GM12878 (cell line): ENCODE results near the gene BICDL2. TPM values are rescaled to one million over a fixed set of nuclear protein-coding genes. Genes with fewer than 3 reads are reported as not detected.

Experiments used
- ATAC-seq: fragments of 200-7000 bp; cut with Tn5 transposase; 3 replicates; pipeline ENCODE4 v1.9.1; 2020; ENCODE audit warnings: mild to moderate bottlenecking, moderate library complexity
- BruUV-seq: library from RNA; stranded (reverse); fragments of 400-500 nt; replicated peaks from 2 replicates; lab custom pipeline; 2021; lab: Mats Ljungman, UMichigan
- CTCF ChIA-PET: fragments of 300-600 bp; sonication (Branson Sonifier 250); formaldehyde crosslinking; extraction: SDS; loops from one replicate; lab custom pipeline; 2021; ENCODE audit warnings: inconsistent platforms; lab: Yijun Ruan, JAX
- POLR2A ChIA-PET: fragments of 350-600 bp; formaldehyde crosslinking; extraction: SDS; loops from one replicate; lab custom pipeline; 2021; ENCODE audit warnings: inconsistent platforms; lab: Charles Lee
- RAD21 ChIA-PET: fragments of 300-600 bp; sonication (Branson Sonifier 250); formaldehyde crosslinking; loops from one replicate; lab custom pipeline; 2023; ENCODE audit warnings: antibody characterized with exemption; ENCODE audit not compliant: unreplicated experiment; lab: Charles Lee
- SMC1A ChIA-PET: fragments of 300-600 bp; sonication (Branson Sonifier 250); formaldehyde crosslinking; loops from one replicate; lab custom pipeline; 2023; ENCODE audit not compliant: unreplicated experiment, uncharacterized antibody; lab: Charles Lee
- DNase-seq: peaks from one replicate; pipeline ENCODE4 v3.0.0-alpha.2; 2011; ENCODE audit warnings: low read depth, low spot score
- FAIRE-seq: peaks from 3 replicates; lab custom pipeline; 2011; peaks lifted over from hg19 to GRCh38; lab: Jason Lieb, UNC
- H2AFZ ChIP-seq: 2 replicates; pipeline ENCODE4 v1.6.0; 2011; ENCODE audit warnings: low read depth, low read length, control low read depth; ENCODE audit not compliant: control insufficient read depth
- H3K27ac ChIP-seq: 2 replicates; pipeline ENCODE4 v1.5.1; 2011; ENCODE audit warnings: control low read depth; ENCODE audit not compliant: control insufficient read depth, insufficient read depth
- H3K27me3 ChIP-seq, 2 experiments: replicated peaks in 1 of 2; 2 replicates each; pipeline versions ENCODE4 v1.6.0 to v1.6.1; 2011; ENCODE audit warnings: low read length in 1 of 2; ENCODE audit not compliant: control insufficient read depth in 2 of 2, insufficient read depth in 2 of 2
- H3K36me3 ChIP-seq, 2 experiments: 2 replicates each; pipeline ENCODE4 v1.5.1; 2011; ENCODE audit warnings: low read length in 1 of 2; ENCODE audit not compliant: control insufficient read depth in 2 of 2, insufficient read depth in 2 of 2
- H3K4me1 ChIP-seq: 2 replicates; pipeline ENCODE4 v1.6.1; 2011; ENCODE audit warnings: mild to moderate bottlenecking, low read length, moderate library complexity, mixed read lengths; ENCODE audit not compliant: control insufficient read depth, insufficient read depth
- H3K4me2 ChIP-seq: 2 replicates; pipeline ENCODE4 v1.6.0; 2011; ENCODE audit warnings: control low read depth; ENCODE audit not compliant: control insufficient read depth, insufficient read depth
- H3K4me3 ChIP-seq: fragments of 200-600 bp; sonication (generic); 2 replicates; pipeline ENCODE4 v1.5.1; 2016
- H3K79me2 ChIP-seq: 2 replicates; pipeline ENCODE4 v1.6.0; 2011; ENCODE audit warnings: low read length; ENCODE audit not compliant: control insufficient read depth, insufficient read depth
- H3K9ac ChIP-seq: 2 replicates; pipeline ENCODE4 v1.8.0; 2011; ENCODE audit warnings: low read length, control low read depth, mixed read lengths; ENCODE audit not compliant: control insufficient read depth, insufficient read depth
- H3K9me3 ChIP-seq: replicated peaks from 3 replicates; pipeline ENCODE4 v1.5.1; 2011; ENCODE audit warnings: mild to moderate bottlenecking, low read length; ENCODE audit not compliant: control insufficient read depth, insufficient read depth
- H4K20me1 ChIP-seq: 2 replicates; pipeline ENCODE4 v1.6.0; 2011; ENCODE audit not compliant: control insufficient read depth, insufficient read depth
- GABPA ChIP-seq: IDR thresholded peaks from 2 replicates; pipeline ENCODE4 v1.6.1; 2014; ENCODE audit warnings: antibody characterized with exemption, low read depth, mild to moderate bottlenecking, inconsistent platforms
- TCF7 ChIP-seq: IDR thresholded peaks from 2 replicates; pipeline ENCODE4 v1.6.1; 2014; ENCODE audit warnings: antibody characterized with exemption, borderline replicate concordance
- WGBS: methylation state at CpG from one replicate; pipeline ENCODE4 v1.1.6; 2016; ENCODE audit warnings: low lambda C conversion rate; ENCODE audit not compliant: insufficient replicate concordance, insufficient coverage; ENCODE audit errors: missing lambda C conversion rate; 5-methylcytosine and 5-hydroxymethylcytosine counted together
- in situ Hi-C: fragments of 300-500 bp; cut with MboI; formaldehyde crosslinking; loops from 9 replicates; pipeline ENCODE4 v1.14.3; 2018; ENCODE audit warnings: mixed read lengths
- intact Hi-C: fragments of 100-400 bp; cut with micrococcal nuclease; formaldehyde crosslinking; loops from one replicate; pipeline ENCODE4 v1.14.2; 2022; ENCODE audit not compliant: unreplicated experiment
- polyA plus RNA-seq, 11 experiments: library from polyadenylated mRNA; depleted of rRNA in 4 of 11; unstranded in 6 of 11; stranded (reverse) in 5 of 11; fragments of >200 nt; fragmentation: Nextera tagmentation in 4 of 11; fragmentation: Illumina TruSeq in 1 of 11; extraction: Ambion mirVana in 4 of 11; extraction: Trizol in 1 of 11; gene quantifications; 1 replicate in 1 of 11; 2 replicates in 10 of 11; pipeline versions ENCODE4 v1.2.1 to v1.2.3, GENCODE V29; 2011 to 2016; ENCODE audit warnings: inconsistent platforms in 2 of 11, missing spikeins in 2 of 11, low read depth in 1 of 11
- small RNA-seq: library from RNA; depleted of rRNA; stranded (forward); fragments of <200 nt; gene quantifications from one replicate; pipeline ENCODE3, GENCODE V24; 2014
- total RNA-seq, 4 experiments: library from RNA; depleted of rRNA in 3 of 4; stranded (reverse); fragments of >200 nt in 3 of 4; fragmentation: Illumina TruSeq in 1 of 4; extraction: Trizol in 1 of 4; gene quantifications; 2 replicates each; pipeline versions ENCODE4 v1.2.1 to v1.2.3, GENCODE V29; 2013 to 2021
- TF ChIP-seq, protein P1 (sequence below): fragments of 450-650 bp; IDR thresholded peaks from 2 replicates; pipeline ENCODE4 v1.6.1; 2016; ENCODE audit warnings: mild to moderate bottlenecking
- TF ChIP-seq, protein P2 (sequence below): IDR thresholded peaks from 2 replicates; pipeline ENCODE4 v1.6.1; 2011; ENCODE audit warnings: mild to moderate bottlenecking, low read depth, low read length, moderate library complexity; ENCODE audit not compliant: insufficient replicate concordance

BICDL2 gene
- total and polyA plus RNA-seq, 10 of the 15 experiments (the other 5 are each of a cell fraction or from before 2014, with no cell fraction given), result not detected

DNA sequence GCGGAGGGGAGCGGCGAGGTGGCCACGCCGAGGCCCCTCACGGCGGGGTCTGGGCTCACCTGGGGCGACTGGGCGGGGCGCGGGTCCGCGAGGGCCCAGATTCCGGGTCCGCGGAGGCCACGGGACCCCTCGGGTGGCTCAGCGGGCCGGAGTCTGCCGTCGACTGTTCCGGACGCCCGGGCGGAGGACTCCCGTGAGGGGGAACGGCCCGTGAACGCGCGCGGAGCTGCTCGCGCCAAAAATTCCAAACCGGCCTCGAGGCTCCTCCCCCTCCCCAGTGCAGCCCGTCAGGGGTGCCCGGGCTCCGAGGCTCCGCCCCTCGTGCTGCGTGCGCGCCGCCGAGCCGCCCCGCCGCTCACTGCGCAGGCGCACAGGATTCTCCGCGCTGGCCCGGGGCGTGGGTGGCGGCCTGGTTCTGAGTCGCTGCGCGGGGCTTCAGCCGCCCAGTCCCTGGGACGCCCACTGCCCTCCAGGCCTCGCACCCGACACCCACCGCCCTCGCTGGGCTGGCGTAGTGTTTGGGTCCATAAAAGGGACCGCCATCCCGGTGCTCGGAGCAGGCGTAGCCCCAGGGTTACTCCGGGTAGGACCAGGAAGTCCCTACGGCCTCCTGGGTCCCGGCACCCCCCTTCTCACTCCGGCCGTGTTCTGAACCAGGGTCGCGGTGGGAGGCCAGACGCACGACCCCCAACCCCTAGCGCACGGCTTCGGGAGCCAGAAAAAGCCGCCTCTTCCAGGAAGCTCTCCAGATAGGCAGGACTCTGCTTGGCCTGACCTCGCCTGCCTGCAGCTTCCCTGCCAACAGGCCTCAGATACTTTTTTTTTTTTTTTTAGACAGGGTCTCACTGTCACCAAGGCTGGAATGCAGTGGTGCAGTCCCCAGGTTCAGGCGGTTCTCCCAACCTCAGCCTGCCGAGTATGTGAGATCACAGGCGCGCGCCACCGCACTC, 56.2 kb downstream of the BICDL2 start, which contains the start of gene PKMYT1 (continued):
- no peak for TF ChIP-seq TCF7

DNA sequence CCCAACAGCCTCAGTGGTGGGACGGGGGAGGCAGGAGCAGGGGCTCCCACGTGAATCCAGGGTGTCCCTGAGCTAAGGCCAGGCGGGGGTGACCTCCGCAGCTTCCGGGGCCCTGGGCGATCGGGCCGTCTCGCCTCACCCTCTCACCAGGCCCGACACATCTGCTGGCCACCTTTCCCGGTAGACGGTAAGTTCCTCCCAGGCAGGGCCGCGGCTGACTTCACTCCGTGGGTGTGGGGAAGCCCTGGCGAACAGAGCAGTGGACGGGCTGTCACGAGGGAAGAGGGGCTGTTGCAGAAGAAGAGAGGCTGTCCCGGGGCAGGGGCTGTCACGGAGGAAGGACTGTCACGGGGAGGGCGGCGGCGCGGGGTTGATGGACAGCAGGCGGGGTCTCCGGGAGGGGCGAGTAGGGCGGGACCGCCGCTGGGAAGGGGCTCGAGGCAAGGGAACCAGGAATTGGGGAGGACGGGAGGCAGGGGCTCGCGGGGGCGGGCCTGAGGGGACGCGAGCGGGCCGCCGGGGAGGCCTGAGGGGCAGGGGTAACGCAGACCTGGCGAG, 57.0 kb downstream of the BICDL2 start:
- DNase-seq (no peak), ATAC-seq (peak; percentile 31)
- peaks cover 0 to 11% of the 10 kb centered on the region in 2 experiments; a peak in 3 of 4 replicates for H3K36me3 ChIP-seq
- no peak for TF ChIP-seq GABPA
- TF ChIP-seq, protein P1, sequence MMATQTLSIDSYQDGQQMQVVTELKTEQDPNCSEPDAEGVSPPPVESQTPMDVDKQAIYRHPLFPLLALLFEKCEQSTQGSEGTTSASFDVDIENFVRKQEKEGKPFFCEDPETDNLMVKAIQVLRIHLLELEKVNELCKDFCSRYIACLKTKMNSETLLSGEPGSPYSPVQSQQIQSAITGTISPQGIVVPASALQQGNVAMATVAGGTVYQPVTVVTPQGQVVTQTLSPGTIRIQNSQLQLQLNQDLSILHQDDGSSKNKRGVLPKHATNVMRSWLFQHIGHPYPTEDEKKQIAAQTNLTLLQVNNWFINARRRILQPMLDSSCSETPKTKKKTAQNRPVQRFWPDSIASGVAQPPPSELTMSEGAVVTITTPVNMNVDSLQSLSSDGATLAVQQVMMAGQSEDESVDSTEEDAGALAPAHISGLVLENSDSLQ, result peak; percentile 73
- TF ChIP-seq, protein P2, sequence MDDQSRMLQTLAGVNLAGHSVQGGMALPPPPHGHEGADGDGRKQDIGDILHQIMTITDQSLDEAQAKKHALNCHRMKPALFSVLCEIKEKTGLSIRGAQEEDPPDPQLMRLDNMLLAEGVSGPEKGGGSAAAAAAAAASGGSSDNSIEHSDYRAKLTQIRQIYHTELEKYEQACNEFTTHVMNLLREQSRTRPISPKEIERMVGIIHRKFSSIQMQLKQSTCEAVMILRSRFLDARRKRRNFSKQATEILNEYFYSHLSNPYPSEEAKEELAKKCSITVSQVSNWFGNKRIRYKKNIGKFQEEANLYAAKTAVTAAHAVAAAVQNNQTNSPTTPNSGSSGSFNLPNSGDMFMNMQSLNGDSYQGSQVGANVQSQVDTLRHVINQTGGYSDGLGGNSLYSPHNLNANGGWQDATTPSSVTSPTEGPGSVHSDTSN, result peak; percentile 60
- TF ChIP-seq, all 136 proteins: peak for 2
- Histone ChIP-seq H4K20me1 (no peaks in the 10 kb centered on the region), H3K27ac (peak overlapping the region; percentile 88), H3K9ac (peak overlapping the region; percentile 93), H3K27me3 (no peaks in the 10 kb centered on the region), H3K4me2 (peak overlapping the region; percentile 88), H2AFZ (peak overlapping the region; percentile 44), H3K79me2 (peaks cover 11% of the 10 kb centered on the region), H3K4me3 (peak overlapping the region; percentile 74), H3K4me1 (peaks cover 7% of the 10 kb centered on the region), H3K9me3 (no peaks in the 10 kb centered on the region)
- CTCF ChIA-PET, result interaction anchor here (0.5 to 1.9 kb wide), 6 partner anchors 10 to 129 kb away, joined by 3 to 7 read pairs (median 5); partner anchors contain the start of gene KREMEN2
- in situ Hi-C loops, result no loop called here
- intact Hi-C loops, result loop anchor here (5.0 kb wide), 2 partner anchors 52 to 72 kb away; no protein-coding TSS in a partner anchor
- TSS peak; percentile 64 for BruUV-seq
- RAD21 ChIA-PET, result interaction anchor here (1.0 to 2.4 kb wide), 2 partner anchors 10 to 24 kb away, joined by 4 to 6 read pairs; partner anchors contain the start of gene PAQR4
- under 1% methylated on average over 29 of the region's 43 CpGs for WGBS
- SMC1A ChIA-PET, result no interaction called here
- FAIRE-seq, result no peak
- POLR2A ChIA-PET, result interaction anchor here (0.6 to 2.9 kb wide), 4 partner anchors 10 to 69 kb away, joined by 3 to 18 read pairs (median 4); partner anchors contain the start of genes FLYWCH1 and PAQR4

Small RNA genes within 50 kb of the gene (small RNA-seq; reads per million reads assigned to genes)
- not detected for gene LINC00514
- 0.12 reads per million for gene RNU1-22P

Other genes with a start within 250 kb of the BICDL2 start
Only the 7 nearest of the 24 such genes appear.
- gene CLDN9, start 24.0 kb downstream of the BICDL2 start, total RNA-seq (2014; rRNA removed), result not detected in 2 replicates
- not detected in 2 replicates for gene CLDN9, start 24.0 kb downstream of the BICDL2 start, total RNA-seq (2014; rRNA removed; fragmentation: Illumina TruSeq; extraction: Trizol)
- not detected in 2 replicates for gene CLDN9, start 24.0 kb downstream of the BICDL2 start, total RNA-seq (2021)
- gene CLDN9, start 24.0 kb downstream of the BICDL2 start, polyA plus RNA-seq (2011; rRNA removed), result not detected in 2 replicates
- not detected in 2 replicates for gene CLDN9, start 24.0 kb downstream of the BICDL2 start, polyA plus RNA-seq (2014; fragmentation: Illumina TruSeq; extraction: Trizol)
- not detected for gene CLDN9, start 24.0 kb downstream of the BICDL2 start, polyA plus RNA-seq (2014; fragmentation: Nextera tagmentation; extraction: Ambion mirVana)
- gene CLDN9, start 24.0 kb downstream of the BICDL2 start, polyA plus RNA-seq (2014; rRNA removed), result not detected in 2 replicates
- gene CLDN9, start 24.0 kb downstream of the BICDL2 start, polyA plus RNA-seq (2016; fragmentation: Nextera tagmentation; extraction: Ambion mirVana), result not detected
- gene CLDN6, start 18.8 kb downstream of the BICDL2 start, total RNA-seq (2014; rRNA removed), result not detected in 2 replicates
- not detected in 2 replicates for gene CLDN6, start 18.8 kb downstream of the BICDL2 start, total RNA-seq (2014; rRNA removed; fragmentation: Illumina TruSeq; extraction: Trizol)
- gene CLDN6, start 18.8 kb downstream of the BICDL2 start, total RNA-seq (2021), result 0.26 and 0.61 TPM in 2 replicates
- gene CLDN6, start 18.8 kb downstream of the BICDL2 start, polyA plus RNA-seq (2011; rRNA removed), result not detected in 2 replicates
- not detected in 2 replicates for gene CLDN6, start 18.8 kb downstream of the BICDL2 start, polyA plus RNA-seq (2014; fragmentation: Illumina TruSeq; extraction: Trizol)
- gene CLDN6, start 18.8 kb downstream of the BICDL2 start, polyA plus RNA-seq (2014; fragmentation: Nextera tagmentation; extraction: Ambion mirVana), result not detected
- not detected in 2 replicates for gene CLDN6, start 18.8 kb downstream of the BICDL2 start, polyA plus RNA-seq (2014; rRNA removed)
- under 1 TPM; 0.15 to 0.23 TPM for gene CLDN6, start 18.8 kb downstream of the BICDL2 start, polyA plus RNA-seq (2016; fragmentation: Nextera tagmentation; extraction: Ambion mirVana)
- gene TNFRSF12A, start 16.6 kb downstream of the BICDL2 start, total RNA-seq (2014; rRNA removed), result 0.44 and 1.4 TPM in 2 replicates
- gene TNFRSF12A, start 16.6 kb downstream of the BICDL2 start, total RNA-seq (2014; rRNA removed; fragmentation: Illumina TruSeq; extraction: Trizol), result 0.28 and 0.67 TPM in 2 replicates
- gene TNFRSF12A, start 16.6 kb downstream of the BICDL2 start, total RNA-seq (2021), result 0.58 and 0.90 TPM in 2 replicates
- gene TNFRSF12A, start 16.6 kb downstream of the BICDL2 start, polyA plus RNA-seq (2011; rRNA removed), result 0.62 and 1.0 TPM in 2 replicates
- 0.35 TPM in 1 of 2 replicates, not detected in the other for gene TNFRSF12A, start 16.6 kb downstream of the BICDL2 start, polyA plus RNA-seq (2014; fragmentation: Illumina TruSeq; extraction: Trizol)
- not detected for gene TNFRSF12A, start 16.6 kb downstream of the BICDL2 start, polyA plus RNA-seq (2014; fragmentation: Nextera tagmentation; extraction: Ambion mirVana)
- 0.67 and 1.7 TPM in 2 replicates for gene TNFRSF12A, start 16.6 kb downstream of the BICDL2 start, polyA plus RNA-seq (2014; rRNA removed)
- 1 to 10 TPM; 1.5 TPM for gene TNFRSF12A, start 16.6 kb downstream of the BICDL2 start, polyA plus RNA-seq (2016; fragmentation: Nextera tagmentation; extraction: Ambion mirVana)
- 35.9 and 40.7 TPM in 2 replicates for gene HCFC1R1, start 13.0 kb downstream of the BICDL2 start, total RNA-seq (2014; rRNA removed)
- gene HCFC1R1, start 13.0 kb downstream of the BICDL2 start, total RNA-seq (2014; rRNA removed; fragmentation: Illumina TruSeq; extraction: Trizol), result 13.7 and 14.6 TPM in 2 replicates
- 26.6 and 31.7 TPM in 2 replicates for gene HCFC1R1, start 13.0 kb downstream of the BICDL2 start, total RNA-seq (2021)
- gene HCFC1R1, start 13.0 kb downstream of the BICDL2 start, polyA plus RNA-seq (2011; rRNA removed), result 6.8 and 14.3 TPM in 2 replicates
- gene HCFC1R1, start 13.0 kb downstream of the BICDL2 start, polyA plus RNA-seq (2014; fragmentation: Illumina TruSeq; extraction: Trizol), result 4.8 and 11.5 TPM in 2 replicates
- gene HCFC1R1, start 13.0 kb downstream of the BICDL2 start, polyA plus RNA-seq (2014; fragmentation: Nextera tagmentation; extraction: Ambion mirVana), result 10 to 100 TPM in 1 of 2 experiments, 1 to 10 TPM in 1; 2.8 to 10.2 TPM
- 41.9 and 48.1 TPM in 2 replicates for gene HCFC1R1, start 13.0 kb downstream of the BICDL2 start, polyA plus RNA-seq (2014; rRNA removed)
- gene HCFC1R1, start 13.0 kb downstream of the BICDL2 start, polyA plus RNA-seq (2016; fragmentation: Nextera tagmentation; extraction: Ambion mirVana), result 10 to 100 TPM; 31.4 to 42.5 TPM
- 21.6 and 28.5 TPM in 2 replicates for gene THOC6, start 12.9 kb downstream of the BICDL2 start, total RNA-seq (2014; rRNA removed)
- 15.1 and 15.9 TPM in 2 replicates for gene THOC6, start 12.9 kb downstream of the BICDL2 start, total RNA-seq (2014; rRNA removed; fragmentation: Illumina TruSeq; extraction: Trizol)
- 31.6 and 33.1 TPM in 2 replicates for gene THOC6, start 12.9 kb downstream of the BICDL2 start, total RNA-seq (2021)
- gene THOC6, start 12.9 kb downstream of the BICDL2 start, polyA plus RNA-seq (2011; rRNA removed), result 15.5 and 27.3 TPM in 2 replicates
- gene THOC6, start 12.9 kb downstream of the BICDL2 start, polyA plus RNA-seq (2014; fragmentation: Illumina TruSeq; extraction: Trizol), result 4.8 and 14.3 TPM in 2 replicates
- 1 to 10 TPM; 1.0 to 2.4 TPM for gene THOC6, start 12.9 kb downstream of the BICDL2 start, polyA plus RNA-seq (2014; fragmentation: Nextera tagmentation; extraction: Ambion mirVana)
- gene THOC6, start 12.9 kb downstream of the BICDL2 start, polyA plus RNA-seq (2014; rRNA removed), result 31.7 and 35.2 TPM in 2 replicates
- 10 to 100 TPM; 53.7 to 54.4 TPM for gene THOC6, start 12.9 kb downstream of the BICDL2 start, polyA plus RNA-seq (2016; fragmentation: Nextera tagmentation; extraction: Ambion mirVana)
- 0.11 and 0.33 TPM in 2 replicates for gene MMP25, start 9.6 kb upstream of the BICDL2 start, total RNA-seq (2014; rRNA removed)
- gene MMP25, start 9.6 kb upstream of the BICDL2 start, total RNA-seq (2014; rRNA removed; fragmentation: Illumina TruSeq; extraction: Trizol), result 0.18 and 0.31 TPM in 2 replicates
- 0.31 and 0.35 TPM in 2 replicates for gene MMP25, start 9.6 kb upstream of the BICDL2 start, total RNA-seq (2021)
- gene MMP25, start 9.6 kb upstream of the BICDL2 start, polyA plus RNA-seq (2011; rRNA removed), result 0.01 and 0.03 TPM in 2 replicates
- 0.06 TPM in 1 of 2 replicates, not detected in the other for gene MMP25, start 9.6 kb upstream of the BICDL2 start, polyA plus RNA-seq (2014; fragmentation: Illumina TruSeq; extraction: Trizol)
- gene MMP25, start 9.6 kb upstream of the BICDL2 start, polyA plus RNA-seq (2014; fragmentation: Nextera tagmentation; extraction: Ambion mirVana), result under 1 TPM in 1 of 2 experiments, not detected in 1; 0.04 TPM
- 0.35 and 0.39 TPM in 2 replicates for gene MMP25, start 9.6 kb upstream of the BICDL2 start, polyA plus RNA-seq (2014; rRNA removed)
- gene MMP25, start 9.6 kb upstream of the BICDL2 start, polyA plus RNA-seq (2016; fragmentation: Nextera tagmentation; extraction: Ambion mirVana), result under 1 TPM; 0.13 to 0.36 TPM
- 61.5 and 70.0 TPM in 2 replicates for gene IL32, start 28.7 kb upstream of the BICDL2 start, total RNA-seq (2014; rRNA removed)
- 25.8 and 27.0 TPM in 2 replicates for gene IL32, start 28.7 kb upstream of the BICDL2 start, total RNA-seq (2014; rRNA removed; fragmentation: Illumina TruSeq; extraction: Trizol)
- gene IL32, start 28.7 kb upstream of the BICDL2 start, total RNA-seq (2021), result 69.5 and 72.6 TPM in 2 replicates
- 92.5 and 122 TPM in 2 replicates for gene IL32, start 28.7 kb upstream of the BICDL2 start, polyA plus RNA-seq (2011; rRNA removed)
- gene IL32, start 28.7 kb upstream of the BICDL2 start, polyA plus RNA-seq (2014; fragmentation: Illumina TruSeq; extraction: Trizol), result 30.5 and 54.4 TPM in 2 replicates
- gene IL32, start 28.7 kb upstream of the BICDL2 start, polyA plus RNA-seq (2014; fragmentation: Nextera tagmentation; extraction: Ambion mirVana), result 10 to 100 TPM; 44.8 to 49.3 TPM
- 74.1 and 82.0 TPM in 2 replicates for gene IL32, start 28.7 kb upstream of the BICDL2 start, polyA plus RNA-seq (2014; rRNA removed)
- gene IL32, start 28.7 kb upstream of the BICDL2 start, polyA plus RNA-seq (2016; fragmentation: Nextera tagmentation; extraction: Ambion mirVana), result 10 to 100 TPM; 51.1 to 57.2 TPM